Nephron progenitor cell (in vitro differentiated cells): ENCODE data around the gene TMEM100.

ENCODE experiments used
- DNase-seq: peaks from one replicate; pipeline ENCODE4 v3.0.0; 2021
- H3K27ac Mint-ChIP-seq: 2 replicates; pipeline ENCODE4 v1.8.0; 2021; ENCODE audit warnings: mild to moderate bottlenecking, moderate library complexity, mixed read lengths
- H3K27me3 Mint-ChIP-seq: 2 replicates; pipeline ENCODE4 v1.8.0; 2021; ENCODE audit warnings: mild to moderate bottlenecking, low read depth, mixed read lengths; ENCODE audit not compliant: poor library complexity
- H3K36me3 Mint-ChIP-seq: 2 replicates; pipeline ENCODE4 v1.8.0; 2021; ENCODE audit warnings: low read depth, mixed read lengths
- H3K4me1 Mint-ChIP-seq: 2 replicates; pipeline ENCODE4 v1.8.0; 2021; ENCODE audit warnings: mixed read lengths
- H3K4me3 Mint-ChIP-seq: 2 replicates; pipeline ENCODE4 v1.8.0; 2021; ENCODE audit warnings: mild to moderate bottlenecking, moderate library complexity, mixed read lengths
- H3K9me3 Mint-ChIP-seq: 2 replicates; pipeline ENCODE4 v1.8.0; 2021; ENCODE audit warnings: mild to moderate bottlenecking, moderate library complexity, mixed read lengths
- CTCF ChIP-seq: fragments of 200-600 bp; sonication (generic); IDR thresholded peaks from 2 replicates; pipeline ENCODE4 v1.5.0; 2021; ENCODE audit warnings: antibody characterized with exemption

The TMEM100 gene

GRCh38 chr17:55704401-55704800 lies 18.3 kb downstream of the TMEM100 start:
- DNase-seq: no peak
- peaks cover 3% of the 10 kb centered on the region for H3K27me3 Mint-ChIP-seq
- H3K9me3 Mint-ChIP-seq: peaks cover 26% of the 10 kb centered on the region
- no peak overlapping the region for H3K27ac Mint-ChIP-seq
- no peak for TF ChIP-seq CTCF
- H3K4me3 Mint-ChIP-seq: no peak overlapping the region
- peaks cover 54% of the 10 kb centered on the region for H3K4me1 Mint-ChIP-seq
- H3K36me3 Mint-ChIP-seq: peaks cover 6% of the 10 kb centered on the region

- Mint-ChIP-seq H3K4me3 (no peak overlapping the region), H3K27me3 (peaks cover 3% of the 10 kb centered on the region), H3K9me3 (peaks cover 29% of the 10 kb centered on the region), H3K36me3 (peaks cover 6% of the 10 kb centered on the region), H3K4me1 (peaks cover 48% of the 10 kb centered on the region), H3K27ac (peak overlapping the region; percentile 25)
- no peak for TF ChIP-seq CTCF
- no peak for DNase-seq
Measured at GRCh38 chr17:55702150-55702549, 20.5 kb downstream of the TMEM100 start.

- Mint-ChIP-seq H3K4me3 (no peak overlapping the region), H3K36me3 (peaks cover 6% of the 10 kb centered on the region), H3K9me3 (peaks cover 29% of the 10 kb centered on the region), H3K4me1 (peaks cover 34% of the 10 kb centered on the region), H3K27ac (peak overlapping the region; percentile 96), H3K27me3 (peaks cover 3% of the 10 kb centered on the region)
- no peak for TF ChIP-seq CTCF
- no peak for DNase-seq
Measured at GRCh38 chr17:55699181-55699860, 23.3 kb downstream of the TMEM100 start.

- no peaks in the 10 kb centered on the region for H3K27me3 Mint-ChIP-seq
- H3K36me3 Mint-ChIP-seq: no peaks in the 10 kb centered on the region
- peaks cover 3% of the 10 kb centered on the region for H3K9me3 Mint-ChIP-seq
- no peak for TF ChIP-seq CTCF
- DNase-seq: no peak
- H3K27ac Mint-ChIP-seq: no peak overlapping the region
- no peak overlapping the region for H3K4me3 Mint-ChIP-seq
- peaks cover 21% of the 10 kb centered on the region for H3K4me1 Mint-ChIP-seq
Measured at GRCh38 chr17:55694286-55694910, 28.3 kb downstream of the TMEM100 start.

- peaks cover 5% of the 10 kb centered on the region for H3K9me3 Mint-ChIP-seq
- DNase-seq: no peak
- no peak overlapping the region for H3K4me3 Mint-ChIP-seq
- no peak overlapping the region for H3K27ac Mint-ChIP-seq
- no peaks in the 10 kb centered on the region for H3K27me3 Mint-ChIP-seq
- H3K4me1 Mint-ChIP-seq: peaks cover 15% of the 10 kb centered on the region
- no peak for TF ChIP-seq CTCF
- no peaks in the 10 kb centered on the region for H3K36me3 Mint-ChIP-seq
Measured at GRCh38 chr17:55693254-55694216, 29.1 kb downstream of the TMEM100 start.
